SK-N-SH (cell line): Measurements from ENCODE around the gene KCNC4. TPM values are rescaled to one million over a fixed set of nuclear protein-coding genes. Genes with fewer than 3 reads are reported as not detected.

Source experiments
- CTCF ChIA-PET: fragments of 300-600, 350-600 bp; formaldehyde crosslinking; extraction: SDS; loops from one replicate; lab custom pipeline; 2021; lab: Yijun Ruan, JAX
- POLR2A ChIA-PET: fragments of 350-600 bp; sonication (Branson Sonifier 250); formaldehyde crosslinking; extraction: SDS; loops from one replicate; lab custom pipeline; 2020; ENCODE audit warnings: antibody characterized with exemption, inconsistent platforms; lab: Yijun Ruan, JAX
- DNase-seq: peaks from one replicate; pipeline ENCODE4 v3.0.0; 2012
- H2AFZ ChIP-seq: fragments of 200-600 bp; sonication (generic); 2 replicates; pipeline ENCODE4 v1.8.1; 2016; ENCODE audit warnings: antibody characterized with exemption, mild to moderate bottlenecking, low read depth
- H3F3A ChIP-seq: fragments of 200-600 bp; sonication (generic); replicated peaks from 2 replicates; pipeline ENCODE3; 2016; ENCODE audit warnings: antibody characterized with exemption, mild to moderate bottlenecking; ENCODE audit not compliant: insufficient read depth
- H3K27ac ChIP-seq, 2 experiments: fragments of 200-500 bp in 1 of 2; fragments of 200-600 bp in 1 of 2; sonication (Bioruptor generic) in 1 of 2; sonication (generic), shearing (Covaris generic) in 1 of 2; 2 replicates each; pipeline versions ENCODE4 v1.5.1 to v1.6.1; 2014 to 2016; ENCODE audit warnings: low read depth in 2 of 2, inconsistent platforms in 1 of 2, low read length in 1 of 2, mild to moderate bottlenecking in 1 of 2, mixed read lengths in 1 of 2
- H3K27me3 ChIP-seq: fragments of 200-600 bp; sonication (generic), shearing (Covaris generic); 2 replicates; pipeline ENCODE4 v1.6.1; 2016; ENCODE audit warnings: mixed run types; ENCODE audit not compliant: insufficient read depth
- H3K36me3 ChIP-seq, 2 experiments: fragments of 200-500 bp in 1 of 2; fragments of 200-600 bp in 1 of 2; sonication (Bioruptor generic) in 1 of 2; sonication (generic) in 1 of 2; replicated peaks in 1 of 2; 2 replicates each; pipeline versions ENCODE3 to v1.5.1; 2014 to 2016; ENCODE audit warnings: low read length in 1 of 2, mild to moderate bottlenecking in 1 of 2; ENCODE audit not compliant: insufficient read depth in 2 of 2, control insufficient read depth in 1 of 2
- H3K4me1 ChIP-seq, 2 experiments: fragments of 200-500 bp in 1 of 2; fragments of 200-600 bp in 1 of 2; sonication (Bioruptor generic) in 1 of 2; sonication (generic), shearing (Covaris generic) in 1 of 2; 2 replicates each; pipeline versions ENCODE4 v1.5.1 to v1.6.1; 2014 to 2016; ENCODE audit warnings: low read depth in 1 of 2, low read length in 1 of 2, mixed run types in 1 of 2; ENCODE audit not compliant: insufficient read depth in 2 of 2, control insufficient read depth in 1 of 2
- H3K4me2 ChIP-seq: fragments of 200-600 bp; sonication (generic), shearing (Covaris generic); 2 replicates; pipeline ENCODE4 v1.6.1; 2017; ENCODE audit warnings: mixed run types
- H3K4me3 ChIP-seq, 2 experiments: fragments of 200-500 bp in 1 of 2; fragments of 200-600 bp in 1 of 2; sonication (Bioruptor generic) in 1 of 2; sonication (generic), shearing (Covaris generic) in 1 of 2; 2 replicates each; pipeline versions ENCODE4 v1.5.1 to v1.8.1; 2014 to 2016; ENCODE audit warnings: low read depth in 2 of 2, inconsistent platforms in 1 of 2, low read length in 1 of 2, mild to moderate bottlenecking in 1 of 2, mixed read lengths in 1 of 2, moderate library complexity in 1 of 2
- H3K79me2 ChIP-seq: fragments of 200-600 bp; sonication (generic); 2 replicates; pipeline ENCODE4 v1.8.1; 2017; ENCODE audit warnings: mild to moderate bottlenecking; ENCODE audit not compliant: insufficient read depth
- H3K9ac ChIP-seq: fragments of 200-600 bp; sonication (generic); 2 replicates; pipeline ENCODE4 v1.6.1; 2017; ENCODE audit warnings: mixed run types
- H3K9me2 ChIP-seq: fragments of 200-600 bp; sonication (generic); 2 replicates; pipeline ENCODE4 v1.6.1; 2017; ENCODE audit warnings: mixed run types
- H3K9me3 ChIP-seq: fragments of 200-600 bp; sonication (generic); 2 replicates; pipeline ENCODE4 v1.6.1; 2017; ENCODE audit warnings: mixed run types, mild to moderate bottlenecking, moderate library complexity
- H4K20me1 ChIP-seq: fragments of 200-600 bp; sonication (generic); 2 replicates; pipeline ENCODE4 v1.6.1; 2017; ENCODE audit warnings: mild to moderate bottlenecking, mixed run types; ENCODE audit not compliant: insufficient read depth
- EZH2phosphoT487 ChIP-seq: fragments of 200-600 bp; sonication (generic); IDR thresholded peaks from 2 replicates; pipeline ENCODE4 v1.6.1; 2017; ENCODE audit warnings: low read depth, mixed run types, mild to moderate bottlenecking, antibody characterized with exemption, moderate library complexity, borderline replicate concordance
- FOSL2 ChIP-seq: IDR thresholded peaks from 2 replicates; pipeline ENCODE4 v1.4.0; 2012; ENCODE audit warnings: low read depth, mild to moderate bottlenecking, moderate library complexity, borderline replicate concordance
- GATA2 ChIP-seq: sonication (generic); formaldehyde crosslinking; IDR thresholded peaks from 2 replicates; pipeline ENCODE4 v1.5.0; 2020; ENCODE audit warnings: mild to moderate bottlenecking, missing genetic modification reagents
- MXI1 ChIP-seq: IDR thresholded peaks from 2 replicates; pipeline ENCODE4 v1.6.1; 2012; ENCODE audit warnings: mild to moderate bottlenecking, low read depth, low read length, improper control_type of control experiment
- NFIC ChIP-seq: IDR thresholded peaks from 2 replicates; pipeline ENCODE4 v1.4.0; 2012; ENCODE audit warnings: borderline replicate concordance
- NRF1 ChIP-seq: IDR thresholded peaks from 2 replicates; pipeline ENCODE4 v1.6.1; 2012; ENCODE audit warnings: low read depth, mild to moderate bottlenecking, low read length
- REST ChIP-seq: IDR thresholded peaks from 2 replicates; pipeline ENCODE4 v1.6.1; 2012; ENCODE audit warnings: mild to moderate bottlenecking, low read depth, low read length, moderate library complexity
- RFX5 ChIP-seq: IDR thresholded peaks from 2 replicates; pipeline ENCODE4 v1.6.1; 2012; ENCODE audit warnings: mild to moderate bottlenecking, improper control_type of control experiment, low read length
- SIN3A ChIP-seq: IDR thresholded peaks from 2 replicates; pipeline ENCODE4 v1.6.1; 2012; ENCODE audit warnings: low read depth, mild to moderate bottlenecking, low read length, moderate library complexity, borderline replicate concordance
- SMC3 ChIP-seq: IDR thresholded peaks from 2 replicates; pipeline ENCODE4 v1.6.1; 2012; ENCODE audit warnings: low read depth, low read length, improper control_type of control experiment
- TAF1 ChIP-seq: IDR thresholded peaks from 2 replicates; pipeline ENCODE4 v1.6.1; 2012; ENCODE audit warnings: low read depth, mild to moderate bottlenecking, low read length, moderate library complexity, borderline replicate concordance
- TCF12 ChIP-seq: IDR thresholded peaks from 2 replicates; pipeline ENCODE4 v1.4.0; 2012
- TEAD4 ChIP-seq: IDR thresholded peaks from 2 replicates; pipeline ENCODE4 v1.4.0; 2012; ENCODE audit warnings: mild to moderate bottlenecking, borderline replicate concordance; ENCODE audit not compliant: insufficient read depth
- WGBS: methylation state at CpG from one replicate; pipeline ENCODE4 v1.1.6; 2017; ENCODE audit warnings: low lambda C conversion rate; 5-methylcytosine and 5-hydroxymethylcytosine counted together
- polyA plus RNA-seq, 3 experiments: library from polyadenylated mRNA; depleted of rRNA; stranded (reverse); fragments of >200 nt; gene quantifications; 2 replicates each; pipeline ENCODE4 v1.2.3, GENCODE V29; 2012
- TF ChIP-seq, protein P1 (sequence below): IDR thresholded peaks from 2 replicates; pipeline ENCODE4 v1.4.0; 2012; ENCODE audit warnings: low read depth

KCNC4 gene
- polyA plus RNA-seq, 1 of the 3 experiments (the other 2 are of a cell fraction), result 0.51 TPM

DNA sequence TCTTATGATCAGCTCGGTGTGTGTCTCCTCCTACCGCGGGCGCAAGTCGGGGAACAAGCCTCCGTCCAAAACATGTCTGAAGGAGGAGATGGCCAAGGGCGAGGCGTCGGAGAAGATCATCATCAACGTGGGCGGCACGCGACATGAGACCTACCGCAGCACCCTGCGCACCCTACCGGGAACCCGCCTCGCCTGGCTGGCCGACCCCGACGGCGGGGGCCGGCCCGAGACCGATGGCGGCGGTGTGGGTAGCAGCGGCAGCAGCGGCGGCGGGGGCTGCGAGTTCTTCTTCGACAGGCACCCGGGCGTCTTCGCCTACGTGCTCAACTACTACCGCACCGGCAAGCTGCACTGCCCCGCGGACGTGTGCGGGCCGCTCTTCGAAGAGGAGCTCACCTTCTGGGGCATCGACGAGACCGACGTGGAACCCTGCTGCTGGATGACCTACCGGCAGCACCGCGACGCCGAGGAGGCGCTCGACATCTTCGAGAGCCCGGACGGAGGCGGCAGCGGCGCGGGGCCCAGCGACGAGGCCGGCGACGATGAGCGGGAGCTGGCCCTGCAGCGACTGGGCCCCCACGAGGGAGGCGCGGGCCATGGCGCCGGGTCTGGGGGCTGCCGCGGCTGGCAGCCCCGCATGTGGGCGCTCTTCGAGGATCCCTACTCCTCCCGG, 1.5 kb downstream of the KCNC4 start (continued):
- TF ChIP-seq RFX5, result no peak
- no peak for TF ChIP-seq EZH2phosphoT487
- no peak for TF ChIP-seq TAF1
- TF ChIP-seq SMC3, result no peak
- no peak for TF ChIP-seq GATA2

DNA sequence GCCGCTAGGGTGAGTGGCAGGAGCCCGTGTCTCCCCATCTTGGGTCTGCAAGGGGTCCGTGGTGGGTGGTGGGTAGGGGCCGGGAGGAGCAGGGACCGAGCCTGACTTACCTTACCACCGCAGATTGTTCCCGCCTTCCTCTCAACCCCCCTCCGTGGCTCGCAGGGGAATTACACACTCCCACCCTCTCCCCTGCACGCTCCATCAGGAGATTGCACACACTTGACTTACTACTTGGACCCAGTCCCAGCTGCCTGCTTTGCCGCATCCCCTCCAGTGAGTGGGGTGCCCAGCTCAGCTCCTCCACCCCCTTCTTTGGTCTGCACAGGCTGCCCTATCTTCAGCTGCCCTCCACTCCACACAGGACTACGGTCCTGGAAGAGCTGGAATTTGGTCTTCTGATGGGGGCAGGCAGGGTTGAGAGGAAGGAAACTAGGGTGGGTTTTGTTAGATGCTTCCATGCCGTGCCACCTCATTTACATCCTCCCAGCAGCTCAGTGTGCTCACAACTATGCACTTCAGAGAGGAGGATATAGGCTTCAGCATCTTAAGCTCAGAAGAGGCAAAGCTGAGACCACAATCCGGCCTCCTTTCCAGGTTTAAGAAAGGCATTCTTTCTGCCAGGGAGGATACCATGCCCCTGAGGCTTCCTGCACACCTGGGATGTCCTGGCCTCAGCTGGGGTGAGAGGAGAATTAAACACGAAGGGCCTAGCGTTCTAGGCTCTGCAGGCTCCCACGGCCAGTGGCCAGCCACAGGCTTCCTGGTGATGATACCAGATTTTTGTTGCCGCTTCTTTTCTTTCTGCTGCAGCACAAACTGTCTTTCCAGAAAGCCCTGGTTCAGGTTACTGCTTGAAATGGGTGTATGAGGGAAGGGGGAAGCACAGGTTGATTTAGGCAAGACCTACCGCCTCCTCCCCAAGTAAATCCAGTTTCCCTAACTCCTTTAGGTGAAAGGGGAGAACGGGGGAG, 2.3 kb downstream of the KCNC4 start:
- H3K9me2 ChIP-seq, result no peaks in the 10 kb centered on the region
- H3K79me2 ChIP-seq, result no peaks in the 10 kb centered on the region
- H3K4me1 ChIP-seq, result peaks cover 0 to 58% of the 10 kb centered on the region in 2 experiments; a peak in 2 of 4 replicates
- H3K27me3 ChIP-seq, result peaks cover 23% of the 10 kb centered on the region
- CTCF ChIA-PET, result interaction anchor here (1.2 to 19.1 kb wide), 7 partner anchors 9 to 283 kb away, joined by 4 to 1300 read pairs (median 10); no protein-coding TSS in a partner anchor
- H3K27ac ChIP-seq, result no peak overlapping the region
- no peak for TF ChIP-seq TCF12
- TF ChIP-seq TEAD4, result no peak
- no peak for TF ChIP-seq EZH2phosphoT487
- TF ChIP-seq, all 33 proteins: peak for 0
- DNase-seq, result no peak
- POLR2A ChIA-PET, result interaction anchor here (1.1 kb wide), 1 partner anchor 127 kb away, joined by 3 read pairs; the partner anchor contains the start of gene RBM15
- Histone ChIP-seq H3K9ac (no peak overlapping the region), H3K4me3 (no peak overlapping the region), H4K20me1 (no peaks in the 10 kb centered on the region), H2AFZ (no peak overlapping the region), H3K9me3 (no peaks in the 10 kb centered on the region), H3K4me2 (no peak overlapping the region), H3F3A (peaks cover 4% of the 10 kb centered on the region), H3K36me3 (no peaks in the 10 kb centered on the region)
- 92% methylated on average over 10 of the region's 20 CpGs for WGBS

GRCh38 chr1:110213143-110213540, 3.0 kb downstream of the KCNC4 start:
- no peak overlapping the region for H3K9ac ChIP-seq
- H3K4me1 ChIP-seq, result peaks cover 0 to 58% of the 10 kb centered on the region in 2 experiments; a peak in 2 of 4 replicates
- WGBS, result 82% methylated on average over 2 of the region's 2 CpGs
- H3K27ac ChIP-seq, result no peak overlapping the region
- H3K27me3 ChIP-seq, result peaks cover 23% of the 10 kb centered on the region
- no peaks in the 10 kb centered on the region for H4K20me1 ChIP-seq
- TF ChIP-seq FOSL2, result no peak
- no peak for TF ChIP-seq GATA2
- TF ChIP-seq SIN3A, result no peak
- no peak for TF ChIP-seq TAF1
- TF ChIP-seq NRF1, result no peak
- TF ChIP-seq NFIC, result no peak
- TF ChIP-seq, protein P1, sequence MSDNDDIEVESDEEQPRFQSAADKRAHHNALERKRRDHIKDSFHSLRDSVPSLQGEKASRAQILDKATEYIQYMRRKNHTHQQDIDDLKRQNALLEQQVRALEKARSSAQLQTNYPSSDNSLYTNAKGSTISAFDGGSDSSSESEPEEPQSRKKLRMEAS, result no peak
- TF ChIP-seq REST, result no peak
- no peak for TF ChIP-seq MXI1
- peaks cover 4% of the 10 kb centered on the region for H3F3A ChIP-seq
- no peak overlapping the region for H2AFZ ChIP-seq
- no peak for DNase-seq
- no peaks in the 10 kb centered on the region for H3K36me3 ChIP-seq
- no peaks in the 10 kb centered on the region for H3K9me3 ChIP-seq
- H3K4me2 ChIP-seq, result no peak overlapping the region
- no peaks in the 10 kb centered on the region for H3K9me2 ChIP-seq
- POLR2A ChIA-PET, result interaction anchor here (1.1 kb wide), 1 partner anchor 126 kb away, joined by 3 read pairs; the partner anchor contains the start of gene RBM15
- CTCF ChIA-PET, result interaction anchor here (1.0 to 19.1 kb wide), 6 partner anchors 16 to 247 kb away, joined by 3 to 1300 read pairs (median 7); no protein-coding TSS in a partner anchor
- H3K79me2 ChIP-seq, result no peaks in the 10 kb centered on the region
- H3K4me3 ChIP-seq, result no peak overlapping the region
